Activated T-helper 1 cell treated with anti-CD3 and anti-CD28 coated beads, Interleukin-12 subunit alpha, Interleukin-12 subunit beta, Interleukin-2, Interleukin-4 antibody, amounts not matched to agents 30 ng/mL and 10 ng/mL and 1 ng/mL, durations not matched to agents 14 hours and 24 hours and 36 hours (primary cell): Measurements from ENCODE around the gene STIMATE. TPM values are rescaled to one million over a fixed set of nuclear protein-coding genes. Genes with fewer than 3 reads are reported as not detected.

ENCODE experiments used
- DNase-seq: peaks from one replicate; pipeline ENCODE4 v3.0.0; 2021; ENCODE audit warnings: low spot score
- H3K27ac Mint-ChIP-seq: one replicate; pipeline ENCODE4 v1.8.0; 2021; ENCODE audit warnings: mild to moderate bottlenecking, mixed read lengths
- H3K27me3 Mint-ChIP-seq: one replicate; pipeline ENCODE4 v1.8.0; 2022; ENCODE audit warnings: mild to moderate bottlenecking, moderate library complexity, mixed read lengths; ENCODE audit not compliant: insufficient read depth
- H3K36me3 Mint-ChIP-seq: one replicate; pipeline ENCODE4 v1.8.0; 2021; ENCODE audit warnings: low read depth, mixed read lengths
- H3K4me1 Mint-ChIP-seq: one replicate; pipeline ENCODE4 v1.8.0; 2021; ENCODE audit warnings: low read depth, mixed read lengths
- H3K4me3 Mint-ChIP-seq: one replicate; pipeline ENCODE4 v1.8.0; 2021; ENCODE audit warnings: mild to moderate bottlenecking, moderate library complexity, mixed read lengths
- H3K9me3 Mint-ChIP-seq: one replicate; pipeline ENCODE4 v1.8.0; 2021; ENCODE audit warnings: mixed read lengths
- intact Hi-C: fragments of 100-400 bp; cut with micrococcal nuclease; formaldehyde crosslinking; loops from one replicate; pipeline ENCODE4 v1.15.1; 2024
- total RNA-seq: library from RNA; stranded (reverse); gene quantifications from 2 replicates; pipeline ENCODE4 v1.2.3, GENCODE V29; 2022

STIMATE gene
- total RNA-seq, 1 donor from 2014 or later, result 20.1 TPM

- H3K27me3 Mint-ChIP-seq, result no peaks in the 10 kb centered on the region
- H3K4me3 Mint-ChIP-seq, result no peak overlapping the region
- H3K27ac Mint-ChIP-seq, result no peak overlapping the region
- no peaks in the 10 kb centered on the region for H3K9me3 Mint-ChIP-seq
- H3K36me3 Mint-ChIP-seq, result no peaks in the 10 kb centered on the region
- H3K4me1 Mint-ChIP-seq, result no peaks in the 10 kb centered on the region
- intact Hi-C loops, result no loop called here
- no peak for DNase-seq
Measured at GRCh38 chr3:52816199-52816598, 81.1 kb downstream of the STIMATE start.

- Mint-ChIP-seq H3K4me3 (no peak overlapping the region), H3K27ac (no peak overlapping the region), H3K27me3 (no peaks in the 10 kb centered on the region), H3K9me3 (no peaks in the 10 kb centered on the region), H3K4me1 (no peaks in the 10 kb centered on the region), H3K36me3 (no peaks in the 10 kb centered on the region)
- intact Hi-C loops, result no loop called here
- no peak for DNase-seq
Measured at GRCh38 chr3:52813810-52814209, 83.5 kb downstream of the STIMATE start.

- Mint-ChIP-seq H3K4me1 (no peaks in the 10 kb centered on the region), H3K36me3 (no peaks in the 10 kb centered on the region)
- no peak for DNase-seq
Measured at GRCh38 chr3:52811452-52812011, 85.8 kb downstream of the STIMATE start.

GRCh38 chr3:52810923-52811322 lies 86.4 kb downstream of the STIMATE start:
- intact Hi-C loops, result no loop called here
- no peak overlapping the region for H3K4me3 Mint-ChIP-seq

More at GRCh38 chr3:52811452-52812011, 85.8 kb downstream of the STIMATE start:
- Mint-ChIP-seq H3K9me3 (no peaks in the 10 kb centered on the region), H3K27ac (no peak overlapping the region), H3K27me3 (no peaks in the 10 kb centered on the region), H3K4me3 (no peak overlapping the region)
- intact Hi-C loops, result no loop called here

GRCh38 chr3:52809662-52810377 lies 87.5 kb downstream of the STIMATE start:
- Mint-ChIP-seq H3K27me3 (no peaks in the 10 kb centered on the region), H3K4me3 (no peak overlapping the region), H3K27ac (no peak overlapping the region), H3K9me3 (no peaks in the 10 kb centered on the region), H3K36me3 (no peaks in the 10 kb centered on the region), H3K4me1 (no peaks in the 10 kb centered on the region)
- intact Hi-C loops, result no loop called here
- DNase-seq, result no peak

More at GRCh38 chr3:52810923-52811322, 86.4 kb downstream of the STIMATE start:
- H3K27me3 Mint-ChIP-seq, result no peaks in the 10 kb centered on the region
- no peak for DNase-seq
- H3K4me1 Mint-ChIP-seq, result no peaks in the 10 kb centered on the region
- no peaks in the 10 kb centered on the region for H3K9me3 Mint-ChIP-seq
- H3K36me3 Mint-ChIP-seq, result no peaks in the 10 kb centered on the region
- no peak overlapping the region for H3K27ac Mint-ChIP-seq

GRCh38 chr3:52809149-52809548 lies 88.2 kb downstream of the STIMATE start:
- DNase-seq, result no peak
- no peak overlapping the region for H3K4me3 Mint-ChIP-seq
- no peaks in the 10 kb centered on the region for H3K4me1 Mint-ChIP-seq
- peak overlapping the region; percentile 7 for H3K27ac Mint-ChIP-seq
- H3K27me3 Mint-ChIP-seq, result no peaks in the 10 kb centered on the region
- intact Hi-C loops, result no loop called here
- H3K9me3 Mint-ChIP-seq, result no peaks in the 10 kb centered on the region
- no peaks in the 10 kb centered on the region for H3K36me3 Mint-ChIP-seq

- H3K27me3 Mint-ChIP-seq, result peaks cover 3% of the 10 kb centered on the region
- no peak overlapping the region for H3K27ac Mint-ChIP-seq
- no peaks in the 10 kb centered on the region for H3K4me1 Mint-ChIP-seq
- no peak overlapping the region for H3K4me3 Mint-ChIP-seq
- no peaks in the 10 kb centered on the region for H3K36me3 Mint-ChIP-seq
- intact Hi-C loops, result no loop called here
- no peaks in the 10 kb centered on the region for H3K9me3 Mint-ChIP-seq
- no peak for DNase-seq
Measured at GRCh38 chr3:52805270-52806039, 91.9 kb downstream of the STIMATE start.

GRCh38 chr3:52801839-52802238 lies 95.5 kb downstream of the STIMATE start:
- Mint-ChIP-seq H3K27me3 (peaks cover 3% of the 10 kb centered on the region), H3K36me3 (no peaks in the 10 kb centered on the region), H3K9me3 (no peaks in the 10 kb centered on the region), H3K4me1 (no peaks in the 10 kb centered on the region), H3K4me3 (no peak overlapping the region), H3K27ac (no peak overlapping the region)
- intact Hi-C loops, result no loop called here
- no peak for DNase-seq

GRCh38 chr3:52800079-52800478 lies 97.3 kb downstream of the STIMATE start:
- Mint-ChIP-seq H3K36me3 (no peaks in the 10 kb centered on the region), H3K4me1 (no peaks in the 10 kb centered on the region), H3K27me3 (peaks cover 3% of the 10 kb centered on the region), H3K27ac (no peak overlapping the region), H3K9me3 (no peaks in the 10 kb centered on the region), H3K4me3 (no peak overlapping the region)
- DNase-seq, result no peak
- intact Hi-C loops, result no loop called here

GRCh38 chr3:52798978-52799476 lies 98.3 kb downstream of the STIMATE start:
- no peaks in the 10 kb centered on the region for H3K9me3 Mint-ChIP-seq
- intact Hi-C loops, result loop anchor here (1.0 kb wide), 1 partner anchor 57 kb away; no protein-coding TSS in a partner anchor
- no peaks in the 10 kb centered on the region for H3K36me3 Mint-ChIP-seq
- no peak for DNase-seq
- H3K27me3 Mint-ChIP-seq, result peaks cover 3% of the 10 kb centered on the region
- no peaks in the 10 kb centered on the region for H3K4me1 Mint-ChIP-seq
- H3K4me3 Mint-ChIP-seq, result no peak overlapping the region
- H3K27ac Mint-ChIP-seq, result no peak overlapping the region

- Mint-ChIP-seq H3K4me1 (no peaks in the 10 kb centered on the region), H3K9me3 (no peaks in the 10 kb centered on the region), H3K36me3 (no peaks in the 10 kb centered on the region), H3K27ac (no peak overlapping the region), H3K4me3 (no peak overlapping the region), H3K27me3 (peaks cover 3% of the 10 kb centered on the region)
- no peak for DNase-seq
- intact Hi-C loops, result no loop called here
Measured at GRCh38 chr3:52798376-52798977, 98.9 kb downstream of the STIMATE start.

- H3K4me3 Mint-ChIP-seq, result no peak overlapping the region
- intact Hi-C loops, result no loop called here
- H3K27me3 Mint-ChIP-seq, result peaks cover 4% of the 10 kb centered on the region
- H3K9me3 Mint-ChIP-seq, result no peaks in the 10 kb centered on the region
- no peaks in the 10 kb centered on the region for H3K36me3 Mint-ChIP-seq
- no peak overlapping the region for H3K27ac Mint-ChIP-seq
- H3K4me1 Mint-ChIP-seq, result no peaks in the 10 kb centered on the region
- no peak for DNase-seq
Measured at GRCh38 chr3:52796411-52796810, 100.9 kb downstream of the STIMATE start.
